NK-92 (cell line): ENCODE results near the gene BST1.
A peak's percentile ranks its signal among the peaks of the same experiment; 100 is the strongest.

Experiments used
- DNase-seq: peaks from one replicate; lab custom pipeline; 2025; ENCODE audit not compliant: unreplicated experiment; lab: John Stamatoyannopoulos, UW

Gene BST1

GRCh38 chr4:15675356-15675755 is 27.5 kb upstream of the BST1 start:
- no peak for DNase-seq

GRCh38 chr4:15676039-15676438 is 26.8 kb upstream of the BST1 start:
- no peak for DNase-seq

- DNase-seq: no peak
These were observed 26.0 kb upstream of the BST1 start for GRCh38 chr4:15676899-15677298.

DNA sequence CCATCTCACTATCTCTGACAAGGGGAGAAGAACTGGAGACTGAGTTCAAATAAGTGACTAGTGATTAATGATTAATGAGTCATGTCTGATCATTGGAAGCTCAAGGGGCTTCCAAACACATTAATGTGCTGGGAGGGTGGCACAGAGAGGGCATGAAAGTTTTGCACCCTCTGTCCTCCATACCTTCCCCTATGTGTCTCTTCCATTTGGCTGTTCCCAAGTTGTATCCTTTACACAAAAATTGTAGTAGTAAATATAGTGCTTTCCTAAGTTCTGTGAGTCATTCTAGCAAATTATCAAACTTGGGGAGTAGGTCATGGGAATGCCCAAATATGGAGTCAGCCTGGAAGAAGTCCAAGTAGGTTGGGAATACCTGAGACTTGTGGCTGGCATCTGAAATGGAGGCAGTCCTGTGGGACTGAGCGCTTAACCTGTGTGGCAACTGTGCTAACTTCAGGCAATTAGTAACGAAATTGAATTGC is 25.3 kb upstream of the BST1 start:
- no peak for DNase-seq

- no peak for DNase-seq
These were observed 21.8 kb upstream of the BST1 start for GRCh38 chr4:15681067-15681371.

DNA sequence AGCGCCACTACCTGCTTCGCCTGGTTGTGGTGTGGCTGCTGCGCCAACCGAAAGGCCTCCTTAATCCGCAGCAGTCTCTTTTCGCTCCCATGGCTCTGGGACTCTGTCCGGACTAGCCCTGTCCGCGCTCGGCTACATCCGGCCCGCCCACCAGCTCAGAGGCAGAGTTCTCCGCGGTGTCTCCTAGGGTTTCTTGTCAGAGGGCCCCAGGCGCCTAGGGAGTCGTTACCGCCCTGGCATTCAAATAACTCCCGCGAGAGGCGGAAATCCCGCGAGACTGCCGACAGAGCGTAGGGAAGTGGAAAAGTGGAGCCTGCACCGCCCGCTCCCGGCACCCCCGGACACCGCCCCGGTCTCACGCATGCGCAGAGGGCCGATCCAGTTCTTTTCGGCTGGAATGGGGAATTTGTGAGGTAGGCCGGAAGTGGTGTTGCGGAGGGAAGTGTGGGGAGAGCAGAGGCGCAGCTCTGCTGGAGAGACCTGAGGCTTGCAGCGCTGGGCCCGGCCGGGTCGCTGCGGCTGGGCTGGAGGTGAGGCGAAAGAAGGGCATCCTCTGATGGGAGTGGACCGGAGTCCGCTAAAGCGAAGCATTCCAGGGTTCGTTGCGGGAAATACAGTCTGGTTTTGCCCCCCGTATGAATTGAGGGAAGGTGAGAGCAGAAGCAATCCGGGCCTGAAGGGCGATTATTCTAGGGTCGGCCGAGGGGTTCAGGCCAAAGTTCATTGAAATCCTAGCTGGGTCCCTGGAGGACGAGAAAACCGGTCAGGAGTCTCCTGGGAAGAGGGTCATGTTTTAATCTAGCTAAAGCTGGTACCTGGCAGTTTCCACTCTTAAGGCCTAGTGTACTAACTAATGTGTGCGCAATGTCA is 21.3 kb upstream of the BST1 start, which contains the start of gene FAM200B:
TSS of gene FAM200B (plus strand) at position 456 of the 870 bp plus-strand sequence. CDS start 5,151 bp downstream, outside the sequence.
- peak; percentile 68 for DNase-seq

GRCh38 chr4:15682242-15683142 is 20.4 kb upstream of the BST1 start:
- DNase-seq: no peak

DNA sequence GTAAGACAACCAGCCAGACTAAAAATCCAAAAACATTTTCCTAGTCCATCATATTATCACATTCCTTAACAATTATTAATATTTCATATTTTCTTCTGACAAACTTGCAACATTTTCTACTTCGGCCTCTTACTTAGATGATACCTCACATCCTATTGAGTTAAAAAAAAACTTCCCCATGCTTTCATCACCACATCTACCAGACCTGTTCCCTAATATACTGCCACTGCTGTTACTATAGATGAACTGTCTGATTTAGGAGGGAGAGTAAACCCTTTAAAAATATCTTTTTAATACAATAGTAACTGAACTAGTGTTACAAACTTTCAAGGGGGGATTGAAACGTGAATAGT is 19.7 kb upstream of the BST1 start:
- DNase-seq: no peak

DNA sequence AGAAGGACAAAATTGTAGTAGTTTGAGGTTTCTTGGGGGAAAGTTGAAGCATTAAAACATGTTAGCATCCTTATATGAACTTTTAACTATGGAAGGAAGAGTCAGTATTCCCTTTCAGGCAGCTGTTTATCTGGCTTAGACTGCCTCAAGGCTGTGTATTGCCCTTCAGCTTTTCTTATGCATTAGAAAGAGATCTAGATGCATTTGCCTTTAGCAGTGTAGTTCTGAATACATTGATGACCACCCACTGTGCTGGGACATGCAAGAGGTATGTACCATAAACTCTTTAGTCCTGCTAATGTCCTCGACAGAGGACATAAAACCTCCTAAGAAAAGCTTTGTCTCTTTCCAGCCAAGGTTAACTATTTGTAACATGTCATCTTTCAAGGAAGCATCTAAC is 18.4 kb upstream of the BST1 start:
- no peak for DNase-seq

GRCh38 chr4:15688051-15688450 is 14.8 kb upstream of the BST1 start:
- DNase-seq: no peak

DNA sequence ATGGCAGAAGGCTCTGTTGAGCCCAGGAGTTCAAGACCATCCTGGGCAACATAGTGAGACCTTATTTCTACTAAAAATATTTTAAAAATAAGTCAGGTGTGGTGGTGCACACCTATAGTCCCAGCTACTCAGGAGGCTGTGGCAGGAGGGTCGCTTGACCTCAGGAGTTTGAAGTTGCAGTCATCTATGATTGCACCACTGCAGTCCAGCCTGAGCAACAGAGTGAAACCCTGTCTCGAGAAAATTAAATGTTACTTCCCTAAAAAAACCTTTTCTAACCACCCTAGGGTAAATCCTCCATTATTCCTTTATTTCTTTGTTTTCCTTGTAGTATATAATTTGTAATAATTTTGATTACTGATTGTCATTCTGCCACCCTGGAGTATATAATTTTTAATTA is 13.3 kb upstream of the BST1 start:
- DNase-seq: no peak

DNA sequence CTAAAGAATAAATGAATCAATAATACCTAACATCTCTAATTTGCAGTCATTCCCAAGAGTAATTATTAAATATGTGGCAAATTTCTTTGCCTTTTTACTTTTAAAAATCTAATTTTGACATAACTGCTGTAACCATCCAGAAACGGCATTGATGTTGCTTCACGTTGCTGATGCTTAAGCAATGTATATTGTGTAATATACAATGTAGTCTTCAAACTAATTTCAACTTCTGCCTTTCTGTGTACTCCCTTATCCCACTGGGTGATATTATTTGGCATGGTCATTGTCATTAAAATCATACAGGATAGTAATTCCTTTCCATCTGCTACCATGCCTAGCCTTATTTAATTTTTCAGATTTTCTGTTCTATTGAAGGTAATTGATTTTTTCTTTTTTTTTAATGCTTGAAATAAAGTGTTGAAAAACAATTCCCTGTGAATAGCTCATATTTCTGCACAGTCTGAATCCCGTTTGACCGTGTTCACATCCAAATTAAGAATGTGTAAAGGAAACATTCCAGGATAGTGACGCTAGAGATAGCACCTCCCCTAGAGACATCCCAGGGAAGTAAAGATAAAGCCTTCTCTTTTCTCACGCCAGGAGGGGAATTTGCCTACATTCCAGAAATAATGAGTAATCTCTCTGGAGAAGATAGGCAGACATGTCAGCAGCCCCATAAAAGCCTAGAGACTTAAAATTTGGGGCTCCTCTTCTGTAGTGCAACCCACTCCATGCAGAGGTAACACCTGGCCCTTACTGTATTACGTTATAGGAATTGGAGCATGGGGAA is 12.7 kb upstream of the BST1 start:
- no peak for DNase-seq

- no peak for DNase-seq
These were observed 11.3 kb upstream of the BST1 start for GRCh38 chr4:15691346-15692135.

DNA sequence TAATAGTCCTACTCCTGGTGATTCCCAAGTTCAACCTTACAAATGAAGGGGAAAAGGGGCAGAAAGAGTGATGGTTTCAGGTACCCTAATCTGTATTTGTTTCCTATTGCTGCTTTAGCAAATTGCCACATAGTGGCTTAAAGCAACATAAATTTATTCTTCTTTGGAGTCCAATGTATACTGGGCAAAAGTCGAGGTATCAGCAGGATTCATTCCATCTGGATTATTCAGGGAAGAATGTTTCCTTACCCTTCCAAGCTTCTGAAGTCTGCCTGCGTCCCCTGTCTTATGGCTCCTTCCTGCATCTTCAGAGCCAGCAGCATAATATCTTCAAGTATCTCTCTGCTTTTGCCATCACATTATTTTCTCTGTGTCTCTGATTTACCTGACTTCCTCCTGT is 10.3 kb upstream of the BST1 start:
- DNase-seq: no peak

- no peak for DNase-seq
These were observed 8.4 kb upstream of the BST1 start for GRCh38 chr4:15694431-15694830.

DNA sequence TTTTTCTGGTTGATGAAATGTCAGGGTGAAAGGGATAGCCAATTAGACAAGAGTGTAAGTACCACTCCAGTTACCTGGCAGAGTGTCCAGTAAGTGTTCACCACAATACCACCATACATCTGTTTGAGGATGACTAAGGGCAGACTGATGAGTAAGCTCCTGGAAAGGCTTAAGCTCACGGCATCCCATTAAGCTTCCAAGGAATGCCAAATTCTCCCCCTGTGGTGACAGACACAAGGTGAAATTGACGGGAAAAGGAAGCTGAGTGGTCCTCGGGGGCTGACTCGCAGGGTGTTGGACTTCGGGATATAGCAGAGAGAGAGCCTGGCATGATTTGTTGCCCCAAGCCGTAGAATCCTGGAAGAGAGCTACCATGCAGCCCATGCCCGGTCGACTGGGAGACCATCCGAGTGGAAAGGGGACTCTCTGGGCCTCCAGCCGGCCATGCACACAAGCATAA is 7.6 kb upstream of the BST1 start:
- DNase-seq: no peak

GRCh38 chr4:15695729-15696128 is 7.1 kb upstream of the BST1 start:
- no peak for DNase-seq

DNA sequence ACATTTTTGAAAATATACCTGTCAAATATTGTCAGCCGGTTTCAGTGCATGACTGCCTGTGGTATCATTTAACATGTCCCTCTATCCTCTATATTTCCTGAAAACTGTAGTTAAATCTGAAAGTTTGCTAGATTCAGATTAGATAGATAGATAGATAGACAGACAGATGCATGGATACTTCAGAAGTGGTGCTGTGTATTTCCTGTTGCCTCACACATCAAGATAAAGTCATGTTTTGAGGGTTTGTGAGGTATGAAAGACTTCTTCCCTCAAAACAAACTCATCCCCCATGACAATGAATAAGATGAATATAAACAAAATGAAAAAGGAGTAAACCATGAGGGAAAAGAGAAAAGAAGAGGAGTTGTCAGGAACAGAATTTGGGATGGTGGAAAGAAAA is 6.0 kb upstream of the BST1 start:
- DNase-seq: no peak

DNA sequence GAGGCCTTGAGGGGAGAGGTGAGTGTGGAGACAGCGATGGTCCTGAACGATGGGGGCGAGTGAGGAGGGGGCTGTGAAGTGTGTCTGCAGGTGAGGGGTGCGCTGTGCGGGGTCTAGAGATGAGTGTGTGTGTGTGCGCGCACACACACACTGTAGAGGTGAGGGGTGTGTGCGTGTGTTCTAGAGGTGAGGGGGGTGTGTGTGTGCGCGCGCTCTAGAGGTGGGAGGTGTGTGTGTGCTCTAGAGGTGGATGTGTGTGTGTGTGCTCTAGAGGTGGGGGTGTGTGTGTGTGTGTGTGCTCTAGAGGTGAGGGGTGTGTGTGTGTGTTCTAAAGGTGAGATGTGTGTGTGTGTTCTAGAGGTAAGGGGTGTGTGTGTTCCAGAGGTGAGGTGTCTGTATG is 574 bp downstream of the BST1 start:
- DNase-seq: no peak

DNA sequence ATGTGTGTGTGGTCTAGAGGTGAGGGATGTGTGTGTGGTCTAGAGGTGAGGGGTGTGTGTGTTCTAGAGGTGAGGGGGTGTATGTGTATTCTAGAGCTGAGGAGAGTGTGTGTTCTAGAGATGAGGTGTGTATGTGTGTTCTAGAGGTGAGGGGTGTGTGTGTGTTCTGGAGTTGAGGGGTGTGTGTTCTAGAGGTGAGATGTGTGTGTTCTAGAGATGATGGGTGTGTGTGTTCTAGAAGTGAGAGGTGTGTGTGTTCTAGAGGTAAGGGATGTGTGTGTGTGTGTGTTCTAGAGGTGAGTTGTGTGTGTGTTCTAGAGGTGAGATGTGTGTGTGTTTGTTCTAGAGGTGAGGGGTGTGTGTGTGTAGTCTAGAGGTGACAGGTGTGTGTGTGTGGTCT is 1.3 kb downstream of the BST1 start:
- DNase-seq: no peak
